HepG2 (cell line): ENCODE results near the gene B4GALT2. TPM values are rescaled to one million over a fixed set of nuclear protein-coding genes. Genes with fewer than 3 reads are reported as not detected.

Experiments used
- AKNA ChIP-seq: sonication (generic); formaldehyde crosslinking; IDR thresholded peaks from 2 replicates; pipeline ENCODE4 v1.4.0; 2020; ENCODE audit warnings: missing genetic modification reagents, borderline replicate concordance
- ATF5 ChIP-seq: sonication (generic); formaldehyde crosslinking; IDR thresholded peaks from 2 replicates; pipeline ENCODE4 v1.4.0; 2020; ENCODE audit warnings: mild to moderate bottlenecking, low read depth, missing genetic modification reagents
- E2F5 ChIP-seq: sonication (generic); formaldehyde crosslinking; conservative IDR thresholded peaks from 2 replicates; pipeline ENCODE4 v1.4.0; 2020; ENCODE audit warnings: missing genetic modification reagents
- FLYWCH1 ChIP-seq: sonication (generic); formaldehyde crosslinking; IDR thresholded peaks from 2 replicates; pipeline ENCODE4 v1.8.1; 2023; ENCODE audit warnings: mild to moderate bottlenecking, missing genetic modification reagents
- FOXA3 ChIP-seq: IDR thresholded peaks from 2 replicates; pipeline ENCODE4 v1.6.1; 2016; ENCODE audit warnings: missing genetic modification reagents, missing compliant biosample characterization
- GTF2F1 ChIP-seq: fragments of 150-350 bp; IDR thresholded peaks from 2 replicates; pipeline ENCODE4 v1.6.1; 2014; ENCODE audit warnings: low read length
- HINFP ChIP-seq: sonication (generic); formaldehyde crosslinking; IDR thresholded peaks from 2 replicates; pipeline ENCODE4 v1.4.0; 2020; ENCODE audit warnings: low read depth, mild to moderate bottlenecking, missing genetic modification reagents
- KLF6 ChIP-seq: IDR thresholded peaks from 2 replicates; pipeline ENCODE4 v1.8.0; 2016; ENCODE audit warnings: missing biosample characterization, missing genetic modification reagents
- KMT2B ChIP-seq: IDR thresholded peaks from 2 replicates; pipeline ENCODE4 v1.6.1; 2016; ENCODE audit warnings: missing genetic modification reagents, missing compliant biosample characterization
- MAFK ChIP-seq, 2 experiments: IDR thresholded peaks in 1 of 2; conservative IDR thresholded peaks in 1 of 2; 2 replicates each; pipeline ENCODE4 v1.6.1; 2011; ENCODE audit warnings: improper control_type of control experiment in 2 of 2, low read length in 2 of 2
- NBN ChIP-seq: fragments of 450-650 bp; conservative IDR thresholded peaks from 2 replicates; pipeline ENCODE4 v1.6.1; 2017
- NR2F6 ChIP-seq, 2 experiments: IDR thresholded peaks; 2 replicates each; pipeline ENCODE4 v1.6.1; 2016; ENCODE audit warnings: antibody characterized with exemption in 1 of 2, mild to moderate bottlenecking in 1 of 2
- ZBTB10 ChIP-seq: sonication (generic); formaldehyde crosslinking; IDR thresholded peaks from 2 replicates; pipeline ENCODE4 v1.4.0; 2020; ENCODE audit warnings: missing genetic modification reagents, borderline replicate concordance
- ZNF576 ChIP-seq: sonication (generic); formaldehyde crosslinking; IDR thresholded peaks from 2 replicates; pipeline ENCODE4 v1.4.0; 2020; ENCODE audit warnings: mild to moderate bottlenecking, missing genetic modification reagents
- ZNF710 ChIP-seq: sonication (generic); formaldehyde crosslinking; IDR thresholded peaks from 2 replicates; pipeline ENCODE4 v1.5.0; 2020; ENCODE audit warnings: mild to moderate bottlenecking, missing genetic modification reagents, borderline replicate concordance
- polyA plus RNA-seq, 8 experiments: library from polyadenylated mRNA; depleted of rRNA in 3 of 8; stranded (reverse) in 7 of 8; unstranded in 1 of 8; fragments of >200 nt; fragmentation: Illumina TruSeq in 4 of 8; extraction: Trizol in 4 of 8; gene quantifications; 2 replicates each; pipeline versions ENCODE4 v1.2.1 to v1.2.3, GENCODE V29; 2011 to 2016; ENCODE audit warnings: low read depth in 4 of 8, missing spikeins in 1 of 8, mixed read lengths in 1 of 8; ENCODE audit not compliant: insufficient read depth in 1 of 8
- total RNA-seq, 5 experiments: library from RNA; depleted of rRNA; stranded (reverse); fragments of >200 nt; fragmentation: Illumina TruSeq; extraction: Trizol; gene quantifications; 2 replicates each; pipeline ENCODE4 v1.2.3, GENCODE V29; 2016; ENCODE audit warnings: low read depth in 1 of 5

The B4GALT2 gene
- total and polyA plus RNA-seq, 2 of the 13 experiments (the other 11 are each of a cell fraction or from before 2014, with no cell fraction given) = 41.9 to 78.0 TPM

- TF ChIP-seq FOXA3 (CRISPR knock-in tag) (peak; percentile 7; the same call in 1 of the 2 replicates), ZBTB10 (CRISPR knock-in tag) (peak; percentile 74), HINFP (CRISPR knock-in tag) (no peak), MAFK (conservative IDR thresholded peaks at IDR 0.05 in 1 of 2, IDR thresholded peaks at IDR 0.05 in 1 of 2; ENCODE audit: low read length in 2 of 2) (no peak), FLYWCH1 (peak; percentile 44; the same call in 1 of the 2 replicates), KMT2B (peak; percentile 7; the same call in 1 of the 2 replicates), GTF2F1 (no peak), ZNF710 (CRISPR knock-in tag) (no peak), ATF5 (CRISPR knock-in tag) (0 out of 2 replicates have a peak, but pooled peaks have one; percentile 49), AKNA (CRISPR knock-in tag) (no peak; the same call in 1 of the 2 replicates), NBN (no peak), E2F5 (CRISPR knock-in tag) (no peak; the same call in 1 of the 2 replicates), NR2F6 (IDR thresholded peaks at IDR 0.05) (no peak), NR2F6 (CRISPR knock-in tag; IDR thresholded peaks at IDR 0.05) (no peak), KLF6 (CRISPR knock-in tag) (peak; percentile 25; the same call in 1 of the 2 replicates), ZNF576 (no peak)
Measured at GRCh38 chr1:44029911-44030604, 51.0 kb downstream of the B4GALT2 start (continued).
